Activated T-cell treated with anti-CD3 and anti-CD28 coated beads, Interleukin-2, amount 50 U/mL, for 24 hours (primary cell): ENCODE measurements around the gene PSMD8.
"Not testable (repeated sequence)": the region's sequence is repeated elsewhere in the genome, so short reads cannot be mapped to it uniquely, and the experiment has no call there.

Source experiments
- DNase-seq: peaks from one replicate; pipeline ENCODE4 v3.0.0-alpha.2; 2020
- H3K27ac Mint-ChIP-seq: 2 replicates; pipeline ENCODE4 v1.8.0; 2020; ENCODE audit warnings: mild to moderate bottlenecking, mixed read lengths
- H3K27me3 Mint-ChIP-seq: 2 replicates; pipeline ENCODE4 v1.8.0; 2020; ENCODE audit warnings: mixed read lengths
- H3K36me3 Mint-ChIP-seq: 2 replicates; pipeline ENCODE4 v1.8.0; 2020; ENCODE audit warnings: low read depth, mixed read lengths
- H3K4me1 Mint-ChIP-seq: 2 replicates; pipeline ENCODE4 v1.8.0; 2020; ENCODE audit warnings: low read depth, mixed read lengths
- H3K4me3 Mint-ChIP-seq: 2 replicates; pipeline ENCODE4 v1.8.0; 2020; ENCODE audit warnings: mild to moderate bottlenecking, moderate library complexity, mixed read lengths
- H3K9me3 Mint-ChIP-seq: 2 replicates; pipeline ENCODE4 v1.8.0; 2020; ENCODE audit warnings: mixed read lengths

PSMD8 gene

DNA sequence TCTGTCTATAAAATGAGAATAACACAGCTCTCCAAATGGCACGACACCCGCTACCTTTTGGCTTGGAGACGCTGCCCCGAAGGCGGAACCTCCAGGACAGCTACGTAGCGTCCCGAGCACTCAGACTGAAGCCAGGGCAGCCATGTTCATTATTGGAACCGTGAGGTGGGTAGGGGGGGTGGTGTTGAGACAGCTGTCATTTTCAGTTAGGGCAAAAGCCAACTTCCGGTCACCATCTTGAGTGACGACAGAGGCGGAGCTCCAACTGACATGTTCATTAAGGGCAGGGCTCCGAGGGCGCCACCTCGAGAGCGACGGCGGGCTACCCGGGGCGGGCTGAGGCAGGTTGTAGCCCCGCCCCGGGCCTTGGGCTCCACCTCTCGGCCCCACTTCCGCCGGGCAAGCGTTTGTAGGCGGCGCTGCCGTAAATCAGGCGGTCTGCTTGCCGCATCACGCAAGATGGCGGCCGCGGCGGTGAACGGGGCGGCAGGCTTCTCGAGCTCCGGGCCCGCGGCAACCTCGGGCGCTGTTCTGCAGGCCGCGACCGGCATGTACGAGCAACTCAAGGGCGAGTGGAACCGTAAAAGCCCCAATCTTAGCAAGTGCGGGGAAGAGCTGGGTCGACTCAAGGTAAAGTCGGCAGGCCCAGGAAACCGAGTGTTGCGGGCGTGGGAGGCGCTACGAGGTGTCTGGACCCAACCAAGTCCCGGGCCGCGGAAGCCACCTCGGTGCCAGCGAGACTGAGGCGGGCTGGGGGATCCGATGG lies at the start of gene PSMD8:
TSS of gene PSMD8 (plus strand) at position 240 of the 766 bp plus-strand sequence. CDS start at position 271, 31 bp downstream.
- Mint-ChIP-seq H3K9me3 (no peaks in the 10 kb centered on the region), H3K4me1 (peaks cover 28% of the 10 kb centered on the region), H3K36me3 (peaks cover 49% of the 10 kb centered on the region), H3K27me3 (no peaks in the 10 kb centered on the region), H3K4me3 (peak within 1 kb of the TSS; percentile 99), H3K27ac (peak within 1 kb of the TSS; percentile 99)
- peak; percentile 98 for DNase-seq

DNA sequence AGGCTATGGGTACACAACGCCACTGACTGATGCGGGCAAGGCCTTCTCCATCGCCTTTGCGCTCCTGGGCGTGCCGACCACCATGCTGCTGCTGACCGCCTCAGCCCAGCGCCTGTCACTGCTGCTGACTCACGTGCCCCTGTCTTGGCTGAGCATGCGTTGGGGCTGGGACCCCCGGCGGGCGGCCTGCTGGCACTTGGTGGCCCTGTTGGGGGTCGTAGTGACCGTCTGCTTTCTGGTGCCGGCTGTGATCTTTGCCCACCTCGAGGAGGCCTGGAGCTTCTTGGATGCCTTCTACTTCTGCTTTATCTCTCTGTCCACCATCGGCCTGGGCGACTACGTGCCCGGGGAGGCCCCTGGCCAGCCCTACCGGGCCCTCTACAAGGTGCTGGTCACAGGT lies 47.8 kb upstream of the PSMD8 start:
- Mint-ChIP-seq H3K36me3 (peaks cover 52% of the 10 kb centered on the region), H3K27me3 (no peaks in the 10 kb centered on the region), H3K4me3 (no peak overlapping the region), H3K4me1 (peaks cover 10% of the 10 kb centered on the region), H3K27ac (no peak overlapping the region), H3K9me3 (no peaks in the 10 kb centered on the region)
- DNase-seq: no peak

- Mint-ChIP-seq H3K27ac (no peak overlapping the region), H3K9me3 (no peaks in the 10 kb centered on the region), H3K4me1 (no peaks in the 10 kb centered on the region), H3K27me3 (no peaks in the 10 kb centered on the region), H3K4me3 (no peak overlapping the region), H3K36me3 (peaks cover 44% of the 10 kb centered on the region)
- no peak for DNase-seq
These were observed 44.7 kb upstream of the PSMD8 start for GRCh38 chr19:38329651-38330050.

GRCh38 chr19:38331728-38332127 lies 42.6 kb upstream of the PSMD8 start:
- H3K36me3 Mint-ChIP-seq: peaks cover 30% of the 10 kb centered on the region
- H3K9me3 Mint-ChIP-seq: no peaks in the 10 kb centered on the region
- H3K4me1 Mint-ChIP-seq: no peaks in the 10 kb centered on the region
- H3K4me3 Mint-ChIP-seq: no peak overlapping the region
- H3K27me3 Mint-ChIP-seq: no peaks in the 10 kb centered on the region
- H3K27ac Mint-ChIP-seq: no peak overlapping the region
- no peak for DNase-seq

GRCh38 chr19:38333245-38333644 lies 41.1 kb upstream of the PSMD8 start:
- Mint-ChIP-seq H3K4me1 (peaks cover 7% of the 10 kb centered on the region), H3K27ac (no peak overlapping the region), H3K27me3 (no peaks in the 10 kb centered on the region), H3K9me3 (no peaks in the 10 kb centered on the region), H3K36me3 (peaks cover 18% of the 10 kb centered on the region), H3K4me3 (no peak overlapping the region)
- no peak for DNase-seq

DNA sequence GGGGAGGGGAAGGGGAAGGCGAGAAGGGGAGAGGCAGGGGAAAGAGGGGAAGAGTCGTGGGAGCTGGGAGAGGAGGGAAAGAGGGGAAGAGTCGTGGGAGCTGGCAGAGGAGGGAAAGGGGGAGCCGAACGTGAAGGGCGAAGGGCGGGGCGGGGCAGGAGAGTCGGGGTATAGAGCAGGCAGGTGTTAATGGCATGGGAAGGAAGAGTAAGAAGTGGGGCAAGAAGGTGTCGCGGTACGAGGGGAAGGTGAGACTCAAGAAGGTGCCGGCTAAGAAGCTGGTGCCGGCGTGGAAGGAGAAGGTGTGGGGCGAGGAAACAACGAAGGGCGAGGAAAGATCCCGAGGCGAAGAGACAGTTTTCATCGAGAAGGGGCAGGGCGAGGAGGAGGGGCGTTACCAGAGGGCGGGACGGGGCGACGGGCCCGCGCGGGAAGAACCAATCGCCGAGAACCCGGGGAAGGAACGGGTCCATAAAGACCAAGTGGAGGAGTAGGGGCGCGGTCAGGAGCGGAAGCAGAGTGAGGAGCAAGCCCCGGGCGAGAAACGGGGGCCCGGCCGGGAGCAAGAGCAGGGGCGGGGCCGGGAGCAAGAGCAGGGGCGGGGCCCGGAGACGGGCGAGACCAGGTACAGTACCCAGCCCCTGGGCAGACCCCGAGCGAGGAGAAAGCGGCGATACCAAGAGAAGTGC lies 38.3 kb upstream of the PSMD8 start:
- Mint-ChIP-seq H3K9me3 (no peaks in the 10 kb centered on the region), H3K36me3 (peaks cover 7% of the 10 kb centered on the region), H3K4me1 (peaks cover 11% of the 10 kb centered on the region), H3K27me3 (no peaks in the 10 kb centered on the region), H3K4me3 (peak overlapping the region; percentile 89), H3K27ac (peak overlapping the region; percentile 100)
- peak; percentile 95 for DNase-seq

DNA sequence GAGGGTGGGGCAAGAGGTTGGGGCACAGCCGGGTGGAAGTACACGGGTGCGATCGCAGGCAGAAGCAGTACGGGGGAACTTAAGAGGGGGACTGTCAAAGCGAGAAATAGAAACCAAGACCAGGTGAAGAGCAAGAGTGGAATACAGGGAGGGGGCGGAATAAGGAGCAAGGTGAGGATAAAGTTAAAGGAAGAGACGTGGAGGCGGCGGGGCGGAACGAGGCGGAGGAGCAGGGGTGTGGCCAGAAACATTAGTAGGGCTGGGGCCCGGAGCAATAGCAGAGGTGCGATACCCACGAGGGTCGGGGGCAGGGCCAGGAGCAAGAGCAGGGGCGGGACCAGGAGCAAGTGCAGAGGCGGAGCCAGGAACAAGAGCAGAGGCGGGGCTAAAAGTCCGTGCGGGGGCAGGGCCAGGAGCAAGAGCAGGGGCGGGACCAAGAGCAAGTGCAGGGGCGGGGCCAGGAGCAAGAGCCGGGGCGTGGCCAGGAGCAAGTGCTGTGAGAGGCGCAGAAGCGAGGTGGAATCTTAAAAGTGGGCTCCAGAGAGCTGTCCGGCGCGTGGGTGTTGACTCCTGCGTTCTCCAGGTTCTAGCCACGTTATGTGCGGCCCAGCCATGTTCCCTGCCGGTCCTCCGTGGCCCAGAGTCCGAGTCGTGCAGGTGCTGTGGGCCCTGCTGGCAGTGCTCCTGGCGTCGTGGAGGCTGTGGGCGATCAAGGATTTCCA lies 37.6 kb upstream of the PSMD8 start:
- H3K9me3 Mint-ChIP-seq: no peaks in the 10 kb centered on the region
- H3K4me3 Mint-ChIP-seq: peak overlapping the region; percentile 89
- H3K27ac Mint-ChIP-seq: peak overlapping the region; percentile 100
- peaks cover 11% of the 10 kb centered on the region for H3K4me1 Mint-ChIP-seq
- DNase-seq: peak; percentile 96
- peaks cover 7% of the 10 kb centered on the region for H3K36me3 Mint-ChIP-seq
- H3K27me3 Mint-ChIP-seq: no peaks in the 10 kb centered on the region

- no peaks in the 10 kb centered on the region for H3K9me3 Mint-ChIP-seq
- no peak for DNase-seq
- no peaks in the 10 kb centered on the region for H3K27me3 Mint-ChIP-seq
- H3K4me3 Mint-ChIP-seq: peak overlapping the region; percentile 89
- H3K36me3 Mint-ChIP-seq: peaks cover 7% of the 10 kb centered on the region
- peaks cover 11% of the 10 kb centered on the region for H3K4me1 Mint-ChIP-seq
- H3K27ac Mint-ChIP-seq: peak overlapping the region; percentile 100
These were observed 37.1 kb upstream of the PSMD8 start for GRCh38 chr19:38337360-38337653.

GRCh38 chr19:38339011-38339410 lies 35.4 kb upstream of the PSMD8 start:
- not testable (repeated sequence) for H3K9me3 Mint-ChIP-seq, H3K27ac Mint-ChIP-seq, H3K36me3 Mint-ChIP-seq, DNase-seq, H3K27me3 Mint-ChIP-seq, H3K4me3 Mint-ChIP-seq
- H3K4me1 Mint-ChIP-seq: peaks cover 11% of the 10 kb centered on the region

DNA sequence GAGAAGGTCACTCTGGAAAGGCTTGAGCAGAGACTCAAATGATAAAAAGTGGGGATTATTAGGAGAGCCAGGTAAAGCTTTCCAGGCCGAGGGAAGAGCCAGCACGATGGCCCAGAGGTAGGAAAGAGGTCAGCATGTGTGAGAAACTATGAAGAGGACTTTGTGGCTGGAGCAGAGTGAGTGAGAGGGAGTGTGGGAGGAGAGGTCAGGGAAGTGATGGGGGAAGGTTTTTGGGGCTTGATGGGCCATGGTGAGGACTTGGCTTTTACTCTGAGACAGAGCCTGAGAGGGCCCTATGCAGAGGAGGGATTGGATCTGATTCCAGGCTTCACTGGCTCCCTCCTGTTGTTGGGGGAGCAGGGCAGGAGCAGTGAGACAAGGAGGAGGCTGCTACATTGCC lies 33.4 kb upstream of the PSMD8 start:
- H3K4me3 Mint-ChIP-seq: no peak overlapping the region
- H3K9me3 Mint-ChIP-seq: no peaks in the 10 kb centered on the region
- peaks cover 11% of the 10 kb centered on the region for H3K4me1 Mint-ChIP-seq
- no peak for DNase-seq
- H3K36me3 Mint-ChIP-seq: peaks cover 7% of the 10 kb centered on the region
- H3K27ac Mint-ChIP-seq: peak overlapping the region; percentile 14
- no peaks in the 10 kb centered on the region for H3K27me3 Mint-ChIP-seq

- no peaks in the 10 kb centered on the region for H3K4me1 Mint-ChIP-seq
- no peaks in the 10 kb centered on the region for H3K27me3 Mint-ChIP-seq
- no peaks in the 10 kb centered on the region for H3K9me3 Mint-ChIP-seq
- no peak for DNase-seq
- H3K27ac Mint-ChIP-seq: no peak overlapping the region
- H3K36me3 Mint-ChIP-seq: no peaks in the 10 kb centered on the region
- H3K4me3 Mint-ChIP-seq: no peak overlapping the region
These were observed 27.5 kb upstream of the PSMD8 start for GRCh38 chr19:38346837-38347236.

- no peaks in the 10 kb centered on the region for H3K27me3 Mint-ChIP-seq
- H3K4me1 Mint-ChIP-seq: no peaks in the 10 kb centered on the region
- no peak overlapping the region for H3K4me3 Mint-ChIP-seq
- no peak overlapping the region for H3K27ac Mint-ChIP-seq
- H3K9me3 Mint-ChIP-seq: no peaks in the 10 kb centered on the region
- no peak for DNase-seq
- H3K36me3 Mint-ChIP-seq: no peaks in the 10 kb centered on the region
These were observed 23.5 kb upstream of the PSMD8 start for GRCh38 chr19:38350883-38351282.

- Mint-ChIP-seq H3K9me3 (no peaks in the 10 kb centered on the region), H3K36me3 (no peaks in the 10 kb centered on the region), H3K27me3 (no peaks in the 10 kb centered on the region), H3K27ac (no peak overlapping the region), H3K4me3 (no peak overlapping the region), H3K4me1 (no peaks in the 10 kb centered on the region)
- DNase-seq: no peak
These were observed 22.4 kb upstream of the PSMD8 start for GRCh38 chr19:38351865-38352395.

DNA sequence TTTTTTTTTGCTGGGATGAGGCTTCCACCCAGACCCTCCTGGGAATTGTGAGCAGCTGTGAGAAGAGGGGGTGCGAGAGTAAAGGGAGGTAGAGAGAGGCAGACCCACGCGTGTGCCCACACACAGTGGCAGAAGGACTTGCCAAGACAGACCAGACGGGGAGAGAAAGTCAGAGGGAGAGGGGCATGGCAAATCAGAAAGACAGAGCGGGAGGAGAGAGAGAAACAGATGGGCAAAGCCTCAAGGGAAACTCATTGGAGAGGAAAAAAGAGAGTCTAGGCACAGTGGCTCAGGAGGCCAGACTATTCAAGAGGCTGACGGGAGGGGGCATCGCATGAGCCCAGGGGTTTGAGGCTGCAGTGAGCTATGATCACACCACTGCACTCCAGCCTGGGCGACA lies 21.8 kb upstream of the PSMD8 start:
- Mint-ChIP-seq H3K9me3 (no peaks in the 10 kb centered on the region), H3K4me3 (no peak overlapping the region), H3K27ac (no peak overlapping the region), H3K4me1 (no peaks in the 10 kb centered on the region), H3K36me3 (no peaks in the 10 kb centered on the region), H3K27me3 (no peaks in the 10 kb centered on the region)
- no peak for DNase-seq
